IPS DF 19.7 (cell line): ENCODE measurements around the gene NHSL2.
A peak's percentile ranks its signal among the peaks of the same experiment; 100 is the strongest.
"Not testable (repeated sequence)": the region's sequence is repeated elsewhere in the genome, so short reads cannot be mapped to it uniquely, and the experiment has no call there.

Experiments
- DNase-seq: peaks from one replicate; pipeline ENCODE4 v3.0.0-alpha.2; 2013; ENCODE audit warnings: low read depth, low spot score

The NHSL2 gene

DNA sequence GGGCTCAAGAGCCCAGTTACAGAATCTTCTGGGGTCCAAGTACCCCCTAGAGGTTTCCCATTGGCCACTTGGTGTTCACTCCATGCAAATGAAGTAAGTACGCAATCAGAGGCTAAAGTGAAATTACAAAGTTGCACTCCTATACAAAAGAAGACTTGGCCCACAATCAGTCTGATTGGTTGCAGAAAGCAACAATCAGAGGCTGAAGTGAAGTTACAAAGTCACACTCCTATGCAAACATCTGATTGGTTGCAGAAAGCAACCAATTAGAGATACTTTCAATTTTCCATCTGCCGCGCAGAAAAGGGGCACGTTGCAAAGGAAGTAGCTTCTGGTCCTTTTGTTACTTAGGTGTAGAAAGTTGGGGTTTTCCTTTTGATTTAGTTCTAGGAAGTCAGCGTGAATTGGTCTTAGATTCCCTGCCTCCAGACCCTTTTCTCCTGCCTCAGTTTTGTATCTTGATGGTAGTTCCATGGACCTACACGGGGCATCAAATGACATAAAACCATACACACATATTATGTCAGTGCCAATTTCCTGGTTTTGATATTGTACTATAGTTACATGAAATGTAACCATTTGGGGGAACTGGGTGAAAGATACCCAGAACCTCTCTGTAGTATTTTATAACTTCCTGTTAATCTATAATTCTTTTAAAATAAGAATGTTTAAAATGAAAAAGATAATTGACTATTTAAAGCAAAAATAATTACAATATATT, 258.5 kb downstream of the NHSL2 start:
- no peak for DNase-seq

DNA sequence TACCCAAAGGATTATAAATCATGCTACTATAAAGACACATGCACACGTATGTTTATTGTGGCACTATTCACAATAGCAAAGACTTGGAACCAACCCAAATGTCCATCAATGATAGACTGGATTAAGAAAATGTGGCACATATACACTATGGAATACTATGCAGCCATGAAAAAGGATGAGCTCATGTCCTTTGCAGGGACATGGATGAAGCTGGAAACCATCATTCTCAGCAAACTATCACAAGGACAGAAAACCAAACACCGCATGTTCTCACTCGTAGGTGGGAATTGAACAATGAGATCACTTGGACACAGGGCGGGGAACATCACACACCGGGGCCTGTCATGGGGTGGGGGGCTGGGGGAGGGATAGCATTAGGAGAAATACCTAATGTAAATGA, 265.6 kb downstream of the NHSL2 start:
- not testable (repeated sequence) for DNase-seq

DNA sequence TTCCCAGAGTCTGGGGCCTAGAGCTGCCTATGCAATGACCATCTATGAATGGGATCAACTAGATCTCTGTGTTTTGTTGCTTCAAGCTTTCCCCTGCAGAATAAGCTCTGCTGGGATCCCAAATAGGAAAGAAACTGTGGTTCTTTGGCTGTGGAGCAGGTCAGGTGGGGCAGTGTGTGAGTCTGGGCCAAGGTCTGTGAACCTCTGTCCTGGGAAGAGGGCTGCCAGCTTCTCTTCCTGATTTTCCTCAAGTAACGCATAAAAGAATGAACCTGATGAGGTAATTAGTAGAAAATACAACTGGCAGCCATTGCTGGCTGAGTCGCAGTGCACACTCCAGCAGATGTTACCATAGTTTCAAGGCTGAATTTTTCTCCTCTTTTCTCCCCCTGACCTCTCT, 266.3 kb downstream of the NHSL2 start:
- no peak for DNase-seq

- DNase-seq = no peak
Measured at GRCh38 chrX:72180539-72180938, 269.9 kb downstream of the NHSL2 start.

DNA sequence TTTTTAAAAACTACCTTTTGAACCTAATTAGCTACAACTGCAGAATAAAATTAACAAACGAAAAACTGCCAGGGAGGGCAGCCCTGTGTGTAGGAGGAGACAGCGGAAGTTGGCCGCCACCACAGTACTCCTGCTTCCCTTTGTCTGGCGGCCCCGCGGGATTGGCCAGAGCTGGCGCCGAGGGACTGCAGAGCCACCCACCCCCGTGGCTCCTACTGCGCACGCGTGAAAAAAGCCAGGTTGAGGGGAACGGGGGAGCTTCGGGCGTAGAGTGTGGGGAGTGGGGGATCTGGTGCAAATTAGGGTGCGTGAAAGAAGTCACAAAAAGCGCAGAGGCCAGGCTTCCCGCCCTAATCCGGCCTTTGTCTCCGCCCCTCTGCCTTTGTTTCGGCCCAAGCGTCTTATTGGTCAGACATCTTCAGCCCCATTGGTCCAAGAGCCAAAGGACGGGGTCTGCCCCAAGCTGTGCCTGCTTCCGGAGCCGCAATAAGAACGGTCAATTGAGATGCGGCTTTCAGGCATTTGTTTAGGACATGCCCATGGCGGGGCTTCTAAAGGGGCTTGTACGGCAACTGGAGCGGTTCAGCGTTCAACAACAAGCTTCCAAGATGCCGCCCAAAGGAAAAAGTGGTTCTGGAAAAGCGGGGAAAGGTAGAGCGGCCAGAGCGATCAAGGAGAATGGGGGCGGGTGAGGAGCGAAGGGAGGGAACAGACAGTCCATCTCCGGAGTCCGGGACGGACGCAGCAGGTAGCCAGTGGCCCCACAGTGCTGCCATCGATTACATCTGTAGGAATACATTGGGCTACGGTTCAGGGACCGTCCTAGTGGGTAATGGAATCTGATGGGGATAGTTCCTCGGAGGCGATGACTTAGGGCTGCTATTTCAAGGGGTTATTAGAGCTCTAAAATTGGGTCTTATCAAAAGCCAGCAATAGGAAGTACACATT, 270.8 kb downstream of the NHSL2 start, which contains the start of gene PIN4:
Gene PIN4 (plus strand): TSS at position 580 of the 948 bp plus-strand sequence. CDS start 29 bp downstream, at position 609.
- DNase-seq = peak; percentile 86

DNA sequence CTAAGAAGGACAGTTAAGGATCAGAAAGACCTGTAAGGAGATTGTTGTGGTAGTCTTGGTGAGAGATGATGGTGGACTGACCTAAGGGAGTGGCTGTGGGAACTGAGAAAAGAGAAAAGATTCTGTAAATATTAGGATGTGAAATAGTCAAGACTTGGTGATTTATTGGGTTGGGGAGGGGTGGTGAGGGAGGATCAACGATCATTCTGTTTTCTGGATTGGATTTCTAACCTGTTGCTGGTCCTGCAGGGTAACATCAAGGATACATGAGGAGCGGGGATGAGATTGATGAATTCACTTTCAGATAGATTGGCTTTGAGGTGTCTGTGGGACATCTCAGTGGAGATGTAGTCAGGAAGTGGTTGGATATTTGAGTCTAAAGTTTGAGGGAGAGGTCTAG, 272.3 kb downstream of the NHSL2 start:
- DNase-seq = no peak

GRCh38 chrX:72201836-72202536, 291.3 kb downstream of the NHSL2 start:
- no peak for DNase-seq
